H1 (cell line): ENCODE results near the gene LDHAL6A. TPM values are rescaled to one million over a fixed set of nuclear protein-coding genes. Genes with fewer than 3 reads are reported as not detected.

Source experiments
- CTCF ChIA-PET: fragments of 300-600 bp; sonication (Branson Sonifier 250); formaldehyde crosslinking; loops from one replicate; lab custom pipeline; 2021; ENCODE audit not compliant: partially characterized antibody; lab: Charles Lee
- POLR2A ChIA-PET: fragments of 300-600 bp; sonication (Branson Sonifier 250); formaldehyde crosslinking; loops from one replicate; lab custom pipeline; 2021; ENCODE audit warnings: inconsistent platforms; ENCODE audit not compliant: partially characterized antibody; lab: Charles Lee
- DNase-seq, 2 experiments: peaks; one replicate each; pipeline versions ENCODE4 v3.0.0 to v3.0.0-alpha.2; 2010 to 2022; ENCODE audit warnings: low spot score in 2 of 2, low read depth in 1 of 2, mixed read lengths in 1 of 2
- FAIRE-seq: peaks from 2 replicates; lab custom pipeline; 2011; peaks lifted over from hg19 to GRCh38; lab: Jason Lieb, UNC
- H2AFZ ChIP-seq: 2 replicates; pipeline ENCODE4 v1.8.1; 2012; ENCODE audit warnings: low read length, inconsistent platforms
- H2AK5ac ChIP-seq: 2 replicates; pipeline ENCODE4 v1.6.1; 2013; ENCODE audit warnings: low read depth, low read length
- H2BK120ac ChIP-seq: replicated peaks from 2 replicates; pipeline ENCODE3; 2013; ENCODE audit warnings: low read depth, low read length, inconsistent platforms
- H2BK12ac ChIP-seq: 2 replicates; pipeline ENCODE4 v1.6.1; 2013; ENCODE audit warnings: low read depth, low read length
- H2BK15ac ChIP-seq: 2 replicates; pipeline ENCODE4 v1.6.1; 2013; ENCODE audit warnings: low read length
- H2BK20ac ChIP-seq: 2 replicates; pipeline ENCODE4 v1.6.1; 2013; ENCODE audit warnings: low read length
- H2BK5ac ChIP-seq: 2 replicates; pipeline ENCODE4 v1.6.1; 2013; ENCODE audit warnings: low read depth, low read length
- H3K14ac ChIP-seq: 2 replicates; pipeline ENCODE4 v1.6.1; 2013; ENCODE audit warnings: inconsistent platforms; ENCODE audit not compliant: insufficient read length
- H3K18ac ChIP-seq: 2 replicates; pipeline ENCODE4 v1.6.1; 2013; ENCODE audit warnings: low read length; ENCODE audit errors: extremely low read depth
- H3K23ac ChIP-seq: 2 replicates; pipeline ENCODE4 v1.6.1; 2013; ENCODE audit warnings: inconsistent platforms; ENCODE audit not compliant: insufficient read length
- H3K23me2 ChIP-seq: 2 replicates; pipeline ENCODE4 v1.6.1; 2013; ENCODE audit warnings: low read depth, low read length
- H3K27ac ChIP-seq: 2 replicates; pipeline ENCODE4 v1.6.1; 2011; ENCODE audit warnings: low read depth, low read length, inconsistent platforms
- H3K27me3 ChIP-seq, 4 experiments: replicated peaks in 1 of 4; 1 replicate in 1 of 4; 2 replicates in 3 of 4; pipeline versions ENCODE4 v1.6.1 to v1.8.1; 2011 to 2013; ENCODE audit warnings: low read length in 3 of 4, mild to moderate bottlenecking in 3 of 4, inconsistent platforms in 2 of 4, mixed read lengths in 2 of 4, moderate library complexity in 1 of 4; ENCODE audit not compliant: control insufficient read depth in 3 of 4, insufficient read depth in 3 of 4; ENCODE audit errors: extremely low read depth in 1 of 4
- H3K36me3 ChIP-seq, 4 experiments: 2 replicates each; pipeline versions ENCODE4 v1.6.1 to v1.8.1; 2011 to 2013; ENCODE audit warnings: mild to moderate bottlenecking in 4 of 4, low read length in 3 of 4, moderate library complexity in 2 of 4, control low read depth in 1 of 4, inconsistent platforms in 1 of 4; ENCODE audit not compliant: insufficient read depth in 4 of 4, control insufficient read depth in 2 of 4
- H3K4ac ChIP-seq: replicated peaks from 2 replicates; pipeline ENCODE3; 2013; ENCODE audit warnings: low read length, low read depth, mixed read lengths, inconsistent platforms; ENCODE audit not compliant: insufficient read length
- H3K4me1 ChIP-seq, 4 experiments: replicated peaks in 1 of 4; 1 replicate in 1 of 4; 2 replicates in 3 of 4; pipeline versions ENCODE4 v1.6.1 to v1.8.1; 2011 to 2013; ENCODE audit warnings: low read length in 3 of 4, inconsistent platforms in 2 of 4, mixed read lengths in 1 of 4; ENCODE audit not compliant: insufficient read depth in 4 of 4, control insufficient read depth in 3 of 4
- H3K4me2 ChIP-seq, 2 experiments: 2 replicates each; pipeline versions ENCODE4 v1.6.1 to v1.8.1; 2011 to 2013; ENCODE audit warnings: low read depth in 2 of 2, low read length in 2 of 2, control low read depth in 1 of 2, inconsistent platforms in 1 of 2, mild to moderate bottlenecking in 1 of 2; ENCODE audit not compliant: insufficient read depth in 1 of 2
- H3K4me3 ChIP-seq, 4 experiments: fragments of 200-600, 300-600 bp in 1 of 4; sonication (generic), shearing (Covaris generic), sonication (Bioruptor Twin) in 1 of 4; 2 replicates each; pipeline versions ENCODE4 v1.5.1 to v1.8.1; 2011 to 2016; ENCODE audit warnings: low read length in 4 of 4, low read depth in 3 of 4, control low read depth in 2 of 4, inconsistent platforms in 2 of 4, mild to moderate bottlenecking in 2 of 4, mixed read lengths in 1 of 4, moderate library complexity in 1 of 4; ENCODE audit not compliant: insufficient read depth in 2 of 4; ENCODE audit errors: extremely low read depth in 1 of 4
- H3K56ac ChIP-seq: replicated peaks from 2 replicates; pipeline ENCODE3; 2013; ENCODE audit warnings: low read depth, mild to moderate bottlenecking, mixed read lengths, low read length, inconsistent platforms; ENCODE audit not compliant: insufficient read length
- H3K79me1 ChIP-seq: 2 replicates; pipeline ENCODE4 v1.6.1; 2013; ENCODE audit warnings: low read depth, low read length, control low read depth
- H3K79me2 ChIP-seq, 2 experiments: 2 replicates each; pipeline versions ENCODE4 v1.6.1 to v1.8.1; 2012 to 2013; ENCODE audit warnings: low read length in 2 of 2, mild to moderate bottlenecking in 2 of 2, inconsistent platforms in 1 of 2; ENCODE audit not compliant: insufficient read depth in 2 of 2, control insufficient read depth in 1 of 2
- H3K9ac ChIP-seq, 4 experiments: replicated peaks in 1 of 4; 1 replicate in 1 of 4; 2 replicates in 3 of 4; pipeline versions ENCODE4 v1.6.1 to v1.8.1; 2011 to 2013; ENCODE audit warnings: low read depth in 3 of 4, low read length in 3 of 4, control low read depth in 2 of 4, mild to moderate bottlenecking in 2 of 4, moderate library complexity in 2 of 4, inconsistent platforms in 1 of 4; ENCODE audit errors: extremely low read depth in 1 of 4
- H3K9me3 ChIP-seq, 2 experiments: 2 replicates each; pipeline versions ENCODE4 v1.6.1 to v1.8.1; 2012 to 2013; ENCODE audit warnings: mild to moderate bottlenecking in 2 of 2, moderate library complexity in 2 of 2, control low read depth in 1 of 2, inconsistent platforms in 1 of 2, low read depth in 1 of 2, low read length in 1 of 2, mixed read lengths in 1 of 2; ENCODE audit not compliant: insufficient read depth in 2 of 2
- H4K20me1 ChIP-seq, 2 experiments: replicated peaks in 1 of 2; 2 replicates each; pipeline versions ENCODE3 to v1.8.1; 2011 to 2013; ENCODE audit warnings: inconsistent platforms in 2 of 2, low read length in 2 of 2, mild to moderate bottlenecking in 1 of 2; ENCODE audit not compliant: insufficient read depth in 2 of 2, control insufficient read depth in 1 of 2
- H4K5ac ChIP-seq: 2 replicates; pipeline ENCODE4 v1.6.1; 2013; ENCODE audit warnings: low read length, low read depth, mixed read lengths, inconsistent platforms; ENCODE audit not compliant: insufficient read length
- H4K8ac ChIP-seq: 2 replicates; pipeline ENCODE4 v1.8.0; 2013; ENCODE audit warnings: mild to moderate bottlenecking, moderate library complexity, low read length, inconsistent platforms; ENCODE audit not compliant: insufficient read depth; ENCODE audit errors: extremely low read depth
- H4K91ac ChIP-seq: replicated peaks from 2 replicates; pipeline ENCODE3; 2013; ENCODE audit warnings: low read length, mixed read lengths, inconsistent platforms; ENCODE audit not compliant: insufficient read length
- BACH1 ChIP-seq: IDR thresholded peaks from 2 replicates; pipeline ENCODE4 v1.6.1; 2012; ENCODE audit warnings: low read length, improper control_type of control experiment
- BRCA1 ChIP-seq: IDR thresholded peaks from 2 replicates; pipeline ENCODE4 v1.6.1; 2012; ENCODE audit warnings: low read depth, low read length, improper control_type of control experiment
- CHD2 ChIP-seq: IDR thresholded peaks from 2 replicates; pipeline ENCODE4 v1.6.1; 2012; ENCODE audit warnings: low read length, improper control_type of control experiment
- KDM5A ChIP-seq: fragments of 200-600 bp; IDR thresholded peaks from 2 replicates; pipeline ENCODE4 v1.7.1; 2012; ENCODE audit warnings: mild to moderate bottlenecking, low read length, inconsistent platforms, mixed read lengths
- POLR2AphosphoS5 ChIP-seq: IDR thresholded peaks from 2 replicates; pipeline ENCODE4 v1.6.1; 2011; ENCODE audit warnings: low read depth, low read length
- RAD21 ChIP-seq, 2 experiments: IDR thresholded peaks in 1 of 2; conservative IDR thresholded peaks in 1 of 2; 2 replicates each; pipeline ENCODE4 v1.6.1; 2011; ENCODE audit warnings: low read depth in 2 of 2, low read length in 2 of 2, improper control_type of control experiment in 1 of 2, inconsistent platforms in 1 of 2, mild to moderate bottlenecking in 1 of 2, moderate library complexity in 1 of 2
- SAP30 ChIP-seq: fragments of 300-600 bp; sonication (generic); IDR thresholded peaks from 2 replicates; pipeline ENCODE4 v1.7.1; 2012; ENCODE audit warnings: low read length, moderate library complexity, mild to moderate bottlenecking, inconsistent platforms; ENCODE audit not compliant: insufficient read depth, insufficient replicate concordance
- SIX5 ChIP-seq: IDR thresholded peaks from 2 replicates; pipeline ENCODE4 v1.6.1; 2011; ENCODE audit warnings: mild to moderate bottlenecking, low read depth, low read length
- SP2 ChIP-seq: IDR thresholded peaks from 2 replicates; pipeline ENCODE4 v1.6.1; 2012; ENCODE audit warnings: mild to moderate bottlenecking, low read length, inconsistent platforms
- TAF1 ChIP-seq: IDR thresholded peaks from 2 replicates; pipeline ENCODE4 v1.6.1; 2011; ENCODE audit warnings: mild to moderate bottlenecking, low read depth, low read length
- TBP ChIP-seq: IDR thresholded peaks from 2 replicates; pipeline ENCODE4 v1.6.1; 2011; ENCODE audit warnings: low read depth, low read length, improper control_type of control experiment
- TCF12 ChIP-seq: IDR thresholded peaks from 2 replicates; pipeline ENCODE4 v1.6.1; 2011; ENCODE audit warnings: low read depth, mild to moderate bottlenecking, low read length
- YY1 ChIP-seq: IDR thresholded peaks from 2 replicates; pipeline ENCODE4 v1.6.1; 2011; ENCODE audit warnings: low read depth, mild to moderate bottlenecking, low read length
- polyA plus RNA-seq, 7 experiments: library from polyadenylated mRNA; depleted of rRNA in 3 of 7; stranded (reverse) in 5 of 7; unstranded in 2 of 7; fragments of >200 nt in 5 of 7; fragments of 200-250 nt in 2 of 7; gene quantifications; 1 replicate in 5 of 7; 2 replicates in 1 of 7; 4 replicates in 1 of 7; pipeline versions ENCODE4 v1.2.1 to v1.2.3, GENCODE V29; 2011 to 2013; ENCODE audit warnings: missing spikeins in 2 of 7, mixed read lengths in 2 of 7
- total RNA-seq: library from RNA; stranded (reverse); fragmentation: NEBNext Ultra II Directional; extraction: Animal tissue kit (Norgen Biotek cat#: 25700); gene quantifications from 2 replicates; pipeline ENCODE4 v1.2.1, GENCODE V29; 2021
- TF ChIP-seq, protein P1 (sequence below): IDR thresholded peaks from 2 replicates; pipeline ENCODE4 v1.6.1; 2012; ENCODE audit warnings: low read length, inconsistent platforms

The LDHAL6A gene
- total and polyA plus RNA-seq, 2 of the 8 experiments (the other 6 are each of a cell fraction or from before 2014, with no cell fraction given) = not detected

DNA sequence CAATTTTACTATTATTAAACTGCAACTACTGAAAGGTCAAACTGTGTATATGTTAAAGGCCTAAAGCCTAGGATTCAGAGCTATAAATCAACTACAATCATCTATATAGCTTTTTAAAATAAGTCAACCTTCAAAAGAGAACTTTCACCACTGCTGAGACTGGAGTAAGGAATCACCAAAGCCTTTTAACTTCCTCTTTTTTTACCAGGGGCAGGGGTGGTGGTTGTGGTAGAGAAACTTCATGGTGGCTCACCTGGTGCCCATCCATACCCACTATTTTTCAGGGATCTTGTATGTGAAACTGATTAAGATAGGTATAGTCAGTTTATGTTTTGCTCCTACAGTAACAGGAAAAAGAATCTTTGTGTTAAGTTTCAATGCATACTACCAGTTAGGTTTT lies 39.6 kb downstream of the LDHAL6A start:
- H2BK20ac ChIP-seq = no peak overlapping the region
- H3K23me2 ChIP-seq = no peaks in the 10 kb centered on the region
- H3K4ac ChIP-seq = no peak overlapping the region
- DNase-seq = no peak
- no peak overlapping the region for H3K56ac ChIP-seq
- H2AK5ac ChIP-seq = no peak overlapping the region
- H3K79me1 ChIP-seq = no peaks in the 10 kb centered on the region; the same call in 1 of the 2 replicates
- peaks cover 0 to 26% (median 10%) of the 10 kb centered on the region in 4 experiments; a peak in 4 of 8 replicates for H3K36me3 ChIP-seq
- H3K4me1 ChIP-seq = no peaks in the 10 kb centered on the region
- POLR2A ChIA-PET = no interaction called here
- H3K23ac ChIP-seq = no peak overlapping the region
- H2AFZ ChIP-seq = no peak overlapping the region
- no peak overlapping the region for H3K4me2 ChIP-seq
- CTCF ChIA-PET = interaction anchor here (1.1 kb wide), 1 partner anchor 26 kb away, joined by 3 read pairs; no protein-coding TSS in a partner anchor
- H3K27ac ChIP-seq = no peak overlapping the region
- no peak overlapping the region for H2BK5ac ChIP-seq
- H2BK120ac ChIP-seq = no peak overlapping the region
- no peak overlapping the region for H3K18ac ChIP-seq
- no peak overlapping the region for H4K8ac ChIP-seq
- H3K27me3 ChIP-seq = no peaks in the 10 kb centered on the region
- FAIRE-seq = no peak
- no peak overlapping the region for H3K14ac ChIP-seq
- H4K5ac ChIP-seq = no peak overlapping the region
- no peak overlapping the region for H2BK15ac ChIP-seq
- H2BK12ac ChIP-seq = no peak overlapping the region
- no peaks in the 10 kb centered on the region for H3K9me3 ChIP-seq
- no peaks in the 10 kb centered on the region for H3K79me2 ChIP-seq
- no peak overlapping the region for H3K4me3 ChIP-seq
- H3K9ac ChIP-seq = no peak overlapping the region
- H4K91ac ChIP-seq = no peak overlapping the region
- H4K20me1 ChIP-seq = peaks cover 0 to 1% of the 10 kb centered on the region in 2 experiments
- TF ChIP-seq TCF12 = no peak
- no peak for TF ChIP-seq BACH1
- no peak for TF ChIP-seq SAP30
- TF ChIP-seq CHD2 = no peak
- TF ChIP-seq SIX5 = no peak
- no peak for TF ChIP-seq YY1
- TF ChIP-seq BRCA1 = no peak
- TF ChIP-seq SP2 = no peak
- no peak for TF ChIP-seq TBP
- no peak for TF ChIP-seq KDM5A
- no peak for TF ChIP-seq TAF1
- TF ChIP-seq, protein P1, sequence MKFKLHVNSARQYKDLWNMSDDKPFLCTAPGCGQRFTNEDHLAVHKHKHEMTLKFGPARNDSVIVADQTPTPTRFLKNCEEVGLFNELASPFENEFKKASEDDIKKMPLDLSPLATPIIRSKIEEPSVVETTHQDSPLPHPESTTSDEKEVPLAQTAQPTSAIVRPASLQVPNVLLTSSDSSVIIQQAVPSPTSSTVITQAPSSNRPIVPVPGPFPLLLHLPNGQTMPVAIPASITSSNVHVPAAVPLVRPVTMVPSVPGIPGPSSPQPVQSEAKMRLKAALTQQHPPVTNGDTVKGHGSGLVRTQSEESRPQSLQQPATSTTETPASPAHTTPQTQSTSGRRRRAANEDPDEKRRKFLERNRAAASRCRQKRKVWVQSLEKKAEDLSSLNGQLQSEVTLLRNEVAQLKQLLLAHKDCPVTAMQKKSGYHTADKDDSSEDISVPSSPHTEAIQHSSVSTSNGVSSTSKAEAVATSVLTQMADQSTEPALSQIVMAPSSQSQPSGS = no peak
- no peak for TF ChIP-seq POLR2AphosphoS5
- no peak for TF ChIP-seq RAD21 (IDR thresholded peaks at IDR 0.05 in 1 of 2, conservative IDR thresholded peaks at IDR 0.05 in 1 of 2; ENCODE audit: low read depth in 2 of 2, low read length in 2 of 2)
